Spleen (tissue), 11 donors: ENCODE results near the gene SREBF1. TPM values are rescaled to one million over a fixed set of nuclear protein-coding genes. Genes with fewer than 3 reads are reported as not detected.

Source experiments
- DNase-seq: peaks from one replicate; pipeline ENCODE4 v3.0.0-alpha.2; 2020
- H3K27ac ChIP-seq, 8 donors: fragments of 200-600 bp; sonication (generic) in 7 of 8; 1 replicate in 4 of 8; 2 replicates in 4 of 8; pipeline versions ENCODE4 v1.5.0 to v1.8.0; 2016 to 2021; ENCODE audit warnings: inconsistent platforms in 4 of 8, mild to moderate bottlenecking in 4 of 8, moderate library complexity in 1 of 8
- H3K27me3 ChIP-seq, 7 donors: fragments of 200-600 bp; sonication (generic) in 6 of 7; replicated peaks in 1 of 7; 1 replicate in 4 of 7; 2 replicates in 3 of 7; pipeline versions ENCODE4 v1.5.0 to v1.8.0; 2016 to 2021; ENCODE audit warnings: inconsistent platforms in 3 of 7, mild to moderate bottlenecking in 1 of 7
- H3K36me3 ChIP-seq, 6 donors: fragments of 200-600 bp; sonication (generic) in 5 of 6; 1 replicate in 4 of 6; 2 replicates in 2 of 6; pipeline versions ENCODE4 v1.5.0 to v1.8.0; 2016 to 2021; ENCODE audit warnings: inconsistent platforms in 2 of 6
- H3K4me1 ChIP-seq, 6 donors: fragments of 200-600 bp; sonication (generic) in 5 of 6; 1 replicate in 3 of 6; 2 replicates in 3 of 6; pipeline versions ENCODE4 v1.5.0 to v1.8.0; 2016 to 2021; ENCODE audit warnings: inconsistent platforms in 3 of 6
- H3K4me3 ChIP-seq, 8 donors: fragments of 200-600 bp; sonication (generic) in 7 of 8; 1 replicate in 4 of 8; 2 replicates in 4 of 8; pipeline versions ENCODE4 v1.5.0 to v1.8.0; 2016 to 2021; ENCODE audit warnings: inconsistent platforms in 4 of 8, mild to moderate bottlenecking in 4 of 8, moderate library complexity in 2 of 8
- H3K9me3 ChIP-seq, 8 donors: fragments of 200-600 bp; sonication (generic) in 7 of 8; 1 replicate in 4 of 8; 2 replicates in 4 of 8; pipeline versions ENCODE4 v1.5.0 to v1.8.0; 2016 to 2021; ENCODE audit warnings: inconsistent platforms in 4 of 8
- CTCF ChIP-seq, 11 experiments: fragments of 200-600 bp in 7 of 11; fragments of 450-650 bp in 4 of 11; sonication (generic) in 4 of 11; IDR thresholded peaks in 8 of 11; conservative IDR thresholded peaks in 3 of 11; 1 replicate in 7 of 11; 2 replicates in 4 of 11; pipeline versions ENCODE4 v1.4.0 to v1.8.0; 2016 to 2021; ENCODE audit warnings: antibody characterized with exemption in 11 of 11, inconsistent platforms in 4 of 11, mild to moderate bottlenecking in 1 of 11
- POLR2A ChIP-seq, 3 donors: fragments of 450-650 bp; IDR thresholded peaks; one replicate each; pipeline ENCODE4 v1.5.1; 2017; ENCODE audit warnings: antibody characterized with exemption in 3 of 3, mild to moderate bottlenecking in 1 of 3
- POLR2AphosphoS5 ChIP-seq, 3 donors: sonication (generic); formaldehyde crosslinking; IDR thresholded peaks; one replicate each; pipeline ENCODE4 v1.5.1; 2017; ENCODE audit warnings: antibody characterized with exemption in 3 of 3
- WGBS, 5 donors: extraction: QIAGEN DNeasy Blood & Tissue Kit in 3 of 5; methylation state at CpG; one replicate each; pipeline versions ENCODE4 v1.1.5 to v1.1.7; 2013 to 2018; 5-methylcytosine and 5-hydroxymethylcytosine counted together
- intact Hi-C: fragments of 100-400 bp; cut with DNase I; formaldehyde crosslinking; loops from one replicate; pipeline ENCODE4 v1.15.0; 2023; ENCODE audit warnings: low total_unique reads
- polyA plus RNA-seq, 3 donors: library from polyadenylated mRNA; stranded (reverse); fragments of 200-250 nt; gene quantifications; one replicate each; pipeline ENCODE4 v1.2.1, GENCODE V29; 2013
- total RNA-seq, 7 donors: library from RNA; depleted of rRNA in 3 of 7; stranded (reverse); fragments of >200 nt in 3 of 7; fragmentation: NEBNext Ultra II Directional in 4 of 7; extraction: Animal tissue kit (Norgen Biotek cat#: 25700) in 4 of 7; gene quantifications; one replicate each; pipeline versions ENCODE4 v1.1.0 to v1.2.1, GENCODE V29; 2016 to 2021
- donor health status: healthy with polysubstance abuse.
- donor health status: DM: no; HTN: no; CAD: no; lungs with moderate emphysema.
- donor health status: DM: no; HTN: no; CAD: no.
- donor health status: Bipolar disorder and iron deficiency.
- donor health status: healthy.
- donor health status: DM: no; HTN: no; CAD: no.
- donor health status: DM: yes; HTN: yes; CAD: no.

SREBF1 gene
- total and polyA plus RNA-seq, 10 donors = 25.0 to 74.8 (median 48.0) TPM

DNA sequence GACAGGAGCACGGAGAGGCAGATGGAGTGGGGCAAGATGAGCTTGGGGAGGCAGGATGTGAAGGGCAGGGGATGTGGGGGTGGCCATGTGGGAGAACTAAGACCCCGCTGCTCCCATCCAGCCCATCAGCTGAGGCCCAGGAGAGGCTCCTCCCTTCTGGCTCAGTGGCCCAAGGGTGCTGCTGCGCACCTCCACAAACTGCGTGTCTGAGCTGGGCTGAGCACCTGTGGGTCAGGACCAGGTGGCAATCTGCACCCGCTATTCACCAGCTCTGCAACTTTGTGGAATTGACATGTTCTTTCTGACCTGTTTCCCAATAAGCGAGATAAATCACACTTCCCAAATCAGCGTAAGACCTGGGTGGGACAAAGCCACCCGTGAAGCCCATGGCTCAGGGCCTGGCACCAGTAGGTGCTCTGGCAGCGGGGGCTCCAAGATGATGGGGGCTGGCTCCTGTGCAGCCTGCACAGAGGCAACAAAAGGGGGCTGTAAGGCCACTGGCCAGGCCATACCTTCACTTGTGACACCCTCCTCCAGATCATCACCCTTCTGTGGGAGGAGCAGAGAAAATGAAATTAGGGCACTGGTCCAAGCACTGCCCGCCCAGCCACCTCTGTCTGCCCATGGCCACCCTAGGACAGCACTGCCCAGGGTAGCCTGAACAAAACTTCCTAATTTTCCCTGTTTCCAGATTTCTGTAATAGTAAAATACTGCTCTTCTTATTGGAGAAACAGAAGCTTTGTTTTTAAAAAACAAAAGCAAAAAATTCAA lies 11.7 kb upstream of the SREBF1 start:
- H3K4me3 ChIP-seq = no peak overlapping the region
- TF ChIP-seq POLR2AphosphoS5 (IDR thresholded peaks at IDR 0.05) (no peak), CTCF (IDR thresholded peaks at IDR 0.05 in 8 of 11, conservative IDR thresholded peaks at IDR 0.05 in 3 of 11) (no peak), POLR2A (IDR thresholded peaks at IDR 0.05) (no peak)
- H3K4me1 ChIP-seq = peaks cover 19 to 55% (median 34%) of the 10 kb centered on the region in 6 donors
- no peaks in the 10 kb centered on the region for H3K9me3 ChIP-seq
- 79 to 90% (median 85%) methylated on average over 8 to 10 of the region's 10 CpGs for WGBS, 5 donors
- peak overlapping the region; percentile 75 to 92 (median 83) for H3K27ac ChIP-seq
- no peaks in the 10 kb centered on the region for H3K27me3 ChIP-seq
- no peak for DNase-seq
- intact Hi-C loops = no loop called here
- peaks cover 0 to 24% (median 0%) of the 10 kb centered on the region in 6 donors for H3K36me3 ChIP-seq

DNA sequence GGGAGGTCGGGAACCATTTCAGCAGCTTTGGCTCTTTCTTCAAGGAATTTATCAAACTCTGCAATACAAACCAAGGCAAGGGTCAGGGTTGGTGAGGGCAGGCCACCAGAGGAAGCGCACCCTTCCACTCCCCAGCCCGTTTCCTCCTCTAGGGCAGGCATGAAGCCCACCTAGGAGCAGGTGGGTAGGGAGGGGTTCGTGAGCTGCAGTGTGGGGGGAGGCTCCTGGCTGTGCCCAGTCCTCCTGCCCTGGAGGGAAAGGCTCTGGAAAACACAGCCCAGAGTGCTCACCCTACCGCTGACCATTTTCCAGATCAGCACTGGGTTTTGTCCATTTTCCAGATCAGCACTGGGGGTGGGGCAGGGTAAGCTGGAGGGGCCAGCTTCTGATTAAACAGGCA lies 10.9 kb upstream of the SREBF1 start:
- no peaks in the 10 kb centered on the region for H3K9me3 ChIP-seq
- no peak for DNase-seq
- 82 to 96% (median 91%) methylated on average over 3 to 5 of the region's 5 CpGs for WGBS, 5 donors
- H3K36me3 ChIP-seq = peaks cover 0 to 24% (median 0%) of the 10 kb centered on the region in 6 donors
- no peaks in the 10 kb centered on the region for H3K27me3 ChIP-seq
- peaks cover 19 to 56% (median 34%) of the 10 kb centered on the region in 6 donors for H3K4me1 ChIP-seq
- H3K4me3 ChIP-seq = no peak overlapping the region
- intact Hi-C loops = no loop called here
- peak overlapping the region in 3 of 8 donors; percentile 83 to 92 (median 88) for H3K27ac ChIP-seq
- TF ChIP-seq CTCF (IDR thresholded peaks at IDR 0.05 in 8 of 11, conservative IDR thresholded peaks at IDR 0.05 in 3 of 11) (no peak), POLR2A (IDR thresholded peaks at IDR 0.05) (no peak), POLR2AphosphoS5 (IDR thresholded peaks at IDR 0.05) (no peak)

GRCh38 chr17:17847118-17847689 lies 10.4 kb upstream of the SREBF1 start:
- DNase-seq = no peak
- no peak overlapping the region for H3K4me3 ChIP-seq
- no peaks in the 10 kb centered on the region for H3K27me3 ChIP-seq
- intact Hi-C loops = no loop called here
- H3K27ac ChIP-seq = peak overlapping the region in 1 of 8 donors; percentile 92
- H3K4me1 ChIP-seq = peaks cover 19 to 62% (median 37%) of the 10 kb centered on the region in 6 donors
- TF ChIP-seq CTCF (IDR thresholded peaks at IDR 0.05 in 8 of 11, conservative IDR thresholded peaks at IDR 0.05 in 3 of 11) = no peak
- no peak for TF ChIP-seq POLR2AphosphoS5 (IDR thresholded peaks at IDR 0.05)
- TF ChIP-seq POLR2A (IDR thresholded peaks at IDR 0.05) = no peak
- WGBS, 5 donors = 71 to 83% (median 81%) methylated on average over 16 to 17 of the region's 17 CpGs
- H3K36me3 ChIP-seq = peaks cover 0 to 24% (median 0%) of the 10 kb centered on the region in 6 donors
- no peaks in the 10 kb centered on the region for H3K9me3 ChIP-seq

DNA sequence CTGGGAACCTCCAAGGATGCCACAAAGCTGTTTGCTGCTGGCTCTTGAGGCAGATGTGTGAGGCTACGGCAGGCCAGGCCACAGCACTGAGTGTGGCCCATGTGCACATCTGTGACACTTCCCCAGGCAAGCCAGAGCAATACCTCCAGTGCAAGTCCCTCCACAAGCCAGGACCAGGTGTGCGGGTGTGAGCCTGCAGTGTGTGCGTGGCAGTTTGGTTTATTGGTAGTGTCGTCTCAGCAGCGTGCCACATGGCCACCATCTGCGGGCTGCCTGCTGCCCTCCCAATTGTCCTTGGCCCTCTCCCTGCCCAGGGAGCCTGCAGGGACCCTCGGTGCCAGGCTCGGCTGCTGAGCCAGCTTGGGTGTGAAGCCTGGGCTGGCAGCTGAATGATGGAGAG lies 9.9 kb upstream of the SREBF1 start:
- Histone ChIP-seq H3K36me3 (peaks cover 0 to 24% (median 0%) of the 10 kb centered on the region in 6 donors), H3K4me3 (no peak overlapping the region), H3K27me3 (no peaks in the 10 kb centered on the region), H3K4me1 (peaks cover 20 to 64% (median 43%) of the 10 kb centered on the region in 6 donors), H3K27ac (no peak overlapping the region), H3K9me3 (no peaks in the 10 kb centered on the region)
- 87 to 92% (median 92%) methylated on average over 3 to 8 of the region's 8 CpGs for WGBS, 5 donors
- TF ChIP-seq POLR2A (IDR thresholded peaks at IDR 0.05) = no peak
- no peak for TF ChIP-seq CTCF (IDR thresholded peaks at IDR 0.05 in 8 of 11, conservative IDR thresholded peaks at IDR 0.05 in 3 of 11)
- TF ChIP-seq POLR2AphosphoS5 (IDR thresholded peaks at IDR 0.05) = peak in 1 of 3 donors; percentile 14
- intact Hi-C loops = no loop called here
- no peak for DNase-seq
